NCI-H748 (cell line): ENCODE results near the gene SLC29A3.
"Not testable (repeated sequence)": the region's sequence is repeated elsewhere in the genome, so short reads cannot be mapped to it uniquely, and the experiment has no call there.

Experiments
- DNase-seq: peaks from one replicate; lab custom pipeline; 2025; ENCODE audit not compliant: unreplicated experiment; lab: John Stamatoyannopoulos, UW

The SLC29A3 gene

DNA sequence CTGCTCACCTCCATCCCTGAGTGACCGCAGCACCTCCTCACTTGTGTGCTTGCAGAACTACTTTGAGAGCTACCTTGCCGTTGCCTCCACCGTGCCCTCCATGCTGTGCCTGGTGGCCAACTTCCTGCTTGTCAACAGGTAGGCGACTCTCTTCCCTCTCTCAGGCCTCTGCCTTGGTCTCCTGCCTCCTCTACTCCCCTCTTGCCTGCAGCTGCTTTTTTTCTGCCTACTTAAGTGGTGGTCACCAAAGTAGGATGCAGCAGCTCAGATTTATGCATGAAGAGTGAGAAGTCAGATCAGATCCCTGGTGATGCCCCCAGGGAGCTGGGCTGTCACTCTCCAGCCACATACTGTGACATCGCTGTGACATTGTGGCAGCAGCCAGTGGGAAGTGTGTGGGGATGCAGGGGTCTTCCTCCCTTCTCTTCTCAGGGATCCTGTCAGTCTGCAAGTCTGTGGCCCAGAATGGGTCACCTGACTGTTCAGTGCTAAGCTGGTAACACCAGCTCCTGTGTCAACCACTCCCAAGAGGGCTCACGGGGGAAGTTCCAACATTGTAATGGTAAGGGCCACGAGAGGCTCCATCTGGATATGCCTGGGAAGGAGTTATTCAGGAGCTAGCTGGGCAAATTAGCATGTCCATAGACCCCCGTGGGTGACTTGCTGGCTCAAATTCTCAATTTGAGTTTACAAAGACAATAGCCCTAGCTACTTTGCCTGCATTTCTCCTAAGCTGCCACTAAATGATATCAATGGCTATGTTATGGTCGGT is 25.3 kb downstream of the SLC29A3 start:
- no peak for DNase-seq

DNA sequence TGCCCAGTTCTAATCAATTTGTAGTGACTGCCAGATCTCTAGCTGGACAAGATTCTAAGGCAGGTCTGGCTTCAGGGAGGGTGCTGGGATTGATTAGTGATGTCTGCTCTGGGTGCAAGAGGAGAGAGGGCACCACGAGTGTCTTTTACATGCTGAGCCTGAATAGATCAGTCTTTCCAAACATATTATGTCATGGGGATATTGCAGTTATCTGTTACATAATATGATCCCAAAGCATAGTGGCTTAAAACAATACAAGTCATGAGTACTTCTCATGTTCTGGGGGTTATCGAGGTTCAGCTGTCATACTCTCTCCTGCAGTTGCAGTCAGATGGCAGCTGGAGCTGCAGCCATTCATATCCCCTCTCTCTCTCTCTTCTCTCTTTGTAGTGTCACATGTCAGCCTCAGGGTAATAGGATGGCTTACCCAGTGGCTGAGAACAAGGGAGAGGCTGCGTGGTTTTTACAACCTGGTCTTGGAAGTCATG is 26.0 kb downstream of the SLC29A3 start:
- no peak for DNase-seq

GRCh38 chr10:71345694-71346093 is 26.6 kb downstream of the SLC29A3 start:
- DNase-seq: no peak

DNA sequence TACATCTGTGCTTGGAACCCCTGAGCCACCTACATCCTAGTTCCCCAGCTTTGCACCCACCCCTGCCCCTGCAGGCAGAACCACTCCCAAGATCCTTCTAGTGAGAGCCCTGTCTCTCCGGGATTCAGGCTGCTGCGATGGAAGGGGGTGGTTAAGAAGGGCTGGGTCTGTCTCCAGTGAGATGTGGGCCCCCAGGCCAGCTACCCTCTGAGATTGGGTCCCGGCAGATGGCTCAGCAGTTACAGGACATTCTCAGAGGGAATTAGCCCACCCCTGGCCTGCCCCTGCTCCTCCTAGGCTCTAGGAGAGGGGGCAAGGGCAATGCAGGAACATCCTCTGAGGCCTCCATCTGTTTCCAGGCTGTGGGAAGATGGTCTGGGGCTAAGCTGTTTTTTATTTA is 27.7 kb downstream of the SLC29A3 start:
- DNase-seq: no peak

GRCh38 chr10:71347587-71348395 is 28.7 kb downstream of the SLC29A3 start:
- DNase-seq: peak; percentile 33

DNA sequence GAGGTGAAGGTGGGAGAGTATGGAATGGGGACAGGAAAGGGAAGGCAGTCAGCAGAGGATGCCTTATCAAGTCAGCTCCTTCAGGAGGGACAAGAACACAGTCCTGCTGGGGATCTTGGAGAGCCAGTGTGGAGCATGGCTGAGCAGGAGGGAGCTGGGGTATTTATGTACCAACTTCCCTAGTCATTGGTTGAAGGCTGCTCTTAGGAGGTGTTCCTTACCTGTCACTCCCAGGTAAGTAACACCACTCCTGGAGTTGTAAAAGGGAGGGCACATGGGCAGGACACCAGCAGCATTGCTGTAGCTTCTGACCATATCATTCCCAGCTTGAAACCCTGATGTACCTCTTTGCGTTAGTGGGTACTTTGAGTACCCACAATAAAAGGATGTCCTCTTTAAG is 29.8 kb downstream of the SLC29A3 start:
- no peak for DNase-seq

DNA sequence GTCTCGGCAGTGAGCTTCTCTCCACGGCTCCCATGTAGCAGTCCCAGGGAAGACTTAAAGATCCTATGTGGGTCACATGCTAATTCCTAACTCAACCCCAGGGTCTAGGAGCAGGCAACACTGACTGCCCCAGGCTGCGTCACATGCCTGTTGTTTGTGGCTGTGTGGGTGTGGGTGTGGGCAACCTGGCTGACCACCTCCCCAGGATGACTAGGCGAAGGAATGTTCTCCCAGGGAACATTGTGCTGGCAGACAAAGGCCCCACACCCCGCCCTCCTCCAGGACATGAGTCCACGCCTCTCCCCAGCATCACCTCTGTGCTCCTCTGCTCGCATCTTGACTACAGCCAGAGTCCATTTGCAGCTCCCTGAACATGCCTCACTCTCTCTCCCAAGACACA is 30.3 kb downstream of the SLC29A3 start:
- no peak for DNase-seq

GRCh38 chr10:71351087-71351486 is 32.0 kb downstream of the SLC29A3 start:
- no peak for DNase-seq

DNA sequence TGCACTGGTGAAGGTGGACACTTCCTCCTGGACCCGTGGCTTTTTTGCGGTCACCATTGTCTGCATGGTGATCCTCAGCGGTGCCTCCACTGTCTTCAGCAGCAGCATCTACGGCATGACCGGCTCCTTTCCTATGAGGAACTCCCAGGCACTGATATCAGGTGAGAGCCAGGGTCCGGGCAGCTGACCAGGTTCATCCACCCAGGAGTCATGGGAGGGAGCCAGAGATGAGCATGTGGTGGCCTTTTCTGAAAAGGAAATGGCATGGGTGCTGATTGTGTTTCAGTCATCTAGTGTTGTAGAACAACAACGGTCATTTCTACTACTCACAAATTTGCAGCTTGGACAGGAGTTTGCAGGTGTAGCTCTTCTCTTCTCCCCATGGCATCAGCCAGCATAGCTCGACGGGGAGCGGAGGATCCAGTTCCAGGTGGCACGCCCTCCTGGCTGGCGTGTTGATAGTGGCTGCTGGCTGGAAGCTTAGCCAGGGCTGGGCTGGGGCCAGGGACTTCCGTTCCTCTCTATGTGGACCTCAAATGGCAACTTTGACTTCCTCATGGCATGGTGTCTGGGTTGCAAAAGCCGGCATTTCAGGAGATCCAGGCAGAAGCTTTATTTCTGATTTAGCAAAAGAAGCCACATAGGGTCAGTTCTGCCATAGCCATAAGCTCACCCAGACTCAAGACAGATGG is 32.7 kb downstream of the SLC29A3 start:
- no peak for DNase-seq

- DNase-seq: no peak
These were observed 34.6 kb downstream of the SLC29A3 start for GRCh38 chr10:71353639-71354038.

GRCh38 chr10:71354776-71355175 is 35.7 kb downstream of the SLC29A3 start:
- no peak for DNase-seq

DNA sequence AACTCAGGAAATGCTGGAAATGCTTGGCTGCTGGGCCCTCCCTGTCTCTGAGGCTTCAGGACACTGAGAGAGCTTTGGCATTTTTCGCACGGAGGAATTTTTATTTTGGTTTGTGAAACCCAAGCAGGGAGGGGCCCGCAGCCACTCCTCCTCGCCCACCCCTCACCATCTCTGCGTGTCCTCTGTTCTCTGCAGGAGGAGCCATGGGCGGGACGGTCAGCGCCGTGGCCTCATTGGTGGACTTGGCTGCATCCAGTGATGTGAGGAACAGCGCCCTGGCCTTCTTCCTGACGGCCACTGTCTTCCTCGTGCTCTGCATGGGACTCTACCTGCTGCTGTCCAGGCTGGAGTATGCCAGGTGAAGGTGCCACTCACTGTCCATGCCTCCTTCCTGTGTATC is 36.8 kb downstream of the SLC29A3 start:
- no peak for DNase-seq

GRCh38 chr10:71357792-71358265 is 38.8 kb downstream of the SLC29A3 start:
- no peak for DNase-seq

GRCh38 chr10:71358277-71358676 is 39.2 kb downstream of the SLC29A3 start:
- DNase-seq: no peak

DNA sequence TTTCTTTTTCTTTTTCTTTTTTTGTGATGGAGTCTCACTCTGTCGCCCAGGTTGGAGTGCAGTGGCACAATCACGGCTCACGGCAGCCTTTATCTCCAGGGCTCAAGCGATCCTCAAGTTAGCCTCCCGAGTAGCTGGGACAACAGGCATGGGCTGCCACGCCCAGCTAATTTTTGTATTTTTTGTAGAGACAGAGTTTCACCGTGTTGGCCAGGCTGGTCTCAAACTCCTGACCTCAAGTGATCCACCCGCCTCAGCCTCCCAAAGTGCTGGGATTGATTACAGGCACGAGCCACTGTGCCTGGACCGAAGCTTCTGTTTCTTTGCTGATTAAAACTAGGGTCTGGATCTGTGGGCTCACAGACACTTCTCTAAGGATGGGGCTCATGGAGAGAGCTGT is 39.8 kb downstream of the SLC29A3 start:
- not testable (repeated sequence) for DNase-seq

DNA sequence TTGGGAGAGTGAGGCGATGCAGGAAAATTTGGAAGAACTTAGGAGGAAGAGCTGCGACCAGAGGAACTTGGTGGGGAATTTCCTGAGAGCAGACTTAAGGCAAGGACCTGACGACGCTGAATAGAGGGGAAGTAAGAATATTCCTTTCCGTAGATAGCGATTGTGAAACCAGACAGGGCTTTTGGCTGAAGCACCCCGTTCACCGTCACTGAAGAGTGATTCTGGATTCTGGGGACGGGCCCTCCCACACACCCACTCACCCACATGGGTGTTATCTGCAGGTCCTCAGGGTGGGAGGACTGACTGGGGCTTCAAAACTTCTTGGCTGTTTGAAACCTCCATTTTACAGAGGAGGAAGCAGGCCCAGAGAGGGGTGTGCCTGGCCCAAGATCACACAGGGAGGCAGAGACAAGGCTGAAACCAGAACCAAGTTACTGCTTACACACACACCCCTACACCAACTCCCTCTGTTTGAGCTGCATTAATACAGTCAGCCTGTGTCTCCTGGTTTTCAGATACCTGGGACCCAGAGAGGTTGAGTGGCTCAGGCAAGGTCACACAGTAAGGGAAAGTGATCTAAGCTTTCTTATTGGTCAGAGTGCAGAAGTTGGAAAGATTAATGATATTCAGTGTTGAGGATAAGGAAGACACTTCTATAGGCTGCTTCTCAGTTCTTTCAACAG is 40.4 kb downstream of the SLC29A3 start:
- DNase-seq: no peak

DNA sequence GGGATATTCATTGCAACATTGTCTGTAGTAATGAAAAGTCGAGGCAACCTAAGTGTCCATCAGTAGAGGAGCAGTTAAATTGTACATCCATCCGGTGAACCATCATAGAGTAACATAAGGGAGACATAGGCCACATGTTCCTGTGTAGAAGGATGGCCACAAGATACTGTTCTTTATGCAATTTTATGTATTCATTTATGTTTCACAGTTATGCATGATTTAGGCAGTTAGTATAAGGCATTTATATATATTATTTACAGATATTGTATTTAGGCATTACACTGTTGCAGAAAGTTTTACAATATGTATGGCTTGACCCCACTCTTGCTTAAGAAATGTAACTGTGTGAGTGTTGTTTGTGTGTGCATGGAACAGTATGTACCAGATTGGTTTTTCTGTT is 41.7 kb downstream of the SLC29A3 start:
- no peak for DNase-seq

- DNase-seq: no peak
These were observed 42.5 kb downstream of the SLC29A3 start for GRCh38 chr10:71361581-71361980.

DNA sequence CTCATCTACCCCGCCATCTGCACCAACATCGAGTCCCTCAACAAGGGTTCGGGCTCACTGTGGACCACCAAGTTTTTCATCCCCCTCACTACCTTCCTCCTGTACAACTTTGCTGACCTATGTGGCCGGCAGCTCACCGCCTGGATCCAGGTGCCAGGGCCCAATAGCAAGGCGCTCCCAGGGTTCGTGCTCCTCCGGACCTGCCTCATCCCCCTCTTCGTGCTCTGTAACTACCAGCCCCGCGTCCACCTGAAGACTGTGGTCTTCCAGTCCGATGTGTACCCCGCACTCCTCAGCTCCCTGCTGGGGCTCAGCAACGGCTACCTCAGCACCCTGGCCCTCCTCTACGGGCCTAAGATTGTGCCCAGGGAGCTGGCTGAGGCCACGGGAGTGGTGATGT is 43.1 kb downstream of the SLC29A3 start:
- no peak for DNase-seq

DNA sequence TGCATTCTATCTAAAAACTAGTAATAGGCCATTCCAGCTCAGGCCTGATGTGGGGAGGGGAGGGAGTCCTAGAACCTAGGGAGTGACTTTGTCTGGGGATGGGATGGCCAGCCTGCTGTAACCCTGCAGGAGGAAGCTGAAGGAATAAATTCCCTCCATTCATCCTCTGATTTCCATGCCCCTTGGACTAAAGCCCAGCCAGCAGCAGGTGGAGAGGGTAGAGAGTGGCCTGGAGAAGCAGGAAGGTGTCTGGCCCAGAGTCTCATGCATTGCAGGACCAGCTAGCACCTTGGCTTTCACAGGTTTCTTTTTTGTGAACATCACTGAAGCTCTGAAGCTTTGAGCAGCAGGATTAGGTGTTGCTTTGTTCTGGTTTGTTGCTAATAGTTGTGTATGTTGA is 44.9 kb downstream of the SLC29A3 start:
- DNase-seq: no peak

- DNase-seq: no peak
These were observed 46.3 kb downstream of the SLC29A3 start for GRCh38 chr10:71365366-71365765.
